Body of pancreas (tissue), 4 donors: ENCODE data around the gene RAB7A.

Experiments
- CTCF ChIP-seq, 7 experiments: fragments of 450-650 bp in 4 of 7; fragments of 200-600 bp in 3 of 7; sonication (generic) in 3 of 7; IDR thresholded peaks; one replicate each; pipeline ENCODE4 v1.5.1; 2016 to 2019; ENCODE audit warnings: antibody characterized with exemption in 7 of 7
- POLR2A ChIP-seq, 3 donors: fragments of 450-650 bp; IDR thresholded peaks; one replicate each; pipeline ENCODE4 v1.6.1; 2016; ENCODE audit warnings: antibody characterized with exemption in 3 of 3, mild to moderate bottlenecking in 2 of 3

GRCh38 chr3:128749035-128749434 is 23.1 kb downstream of the RAB7A start:
- TF ChIP-seq CTCF (IDR thresholded peaks at IDR 0.05) (no peak), POLR2A (IDR thresholded peaks at IDR 0.05) (no peak)
